ENCODE measurements around the gene TRIO. TPM values are rescaled to one million over a fixed set of nuclear protein-coding genes. Genes with fewer than 3 reads are reported as not detected.

The TRIO gene
- total RNA-seq, 1 donor from 2014 or later = 200 TPM

GRCh38 chr5:14417276-14417730 is 274.2 kb downstream of the TRIO start:
- H3K36me3 Mint-ChIP-seq (ENCODE audit: low read depth) = peaks cover 22% of the 10 kb centered on the region
- peak overlapping the region; percentile 89 for H3K27ac Mint-ChIP-seq (ENCODE audit: unreplicated experiment)
- no peak for DNase-seq (ENCODE audit: low spot score)
- peak overlapping the region; percentile 41 for H3K4me3 Mint-ChIP-seq (ENCODE audit: unreplicated experiment)
- peak; percentile 51 for TF ChIP-seq CTCF (IDR thresholded peaks at IDR 0.05)
- no peaks in the 10 kb centered on the region for H3K27me3 Mint-ChIP-seq (ENCODE audit: low read depth)
- no peaks in the 10 kb centered on the region for H3K9me3 Mint-ChIP-seq (ENCODE audit: low read depth)
- H3K4me1 Mint-ChIP-seq (ENCODE audit: low read depth) = peaks cover 65% of the 10 kb centered on the region

- Mint-ChIP-seq H3K27ac (ENCODE audit: unreplicated experiment) (peak overlapping the region; percentile 89), H3K4me1 (ENCODE audit: low read depth) (peaks cover 68% of the 10 kb centered on the region), H3K36me3 (ENCODE audit: low read depth) (peaks cover 19% of the 10 kb centered on the region), H3K4me3 (ENCODE audit: unreplicated experiment) (peak overlapping the region; percentile 27), H3K27me3 (ENCODE audit: low read depth) (no peaks in the 10 kb centered on the region), H3K9me3 (ENCODE audit: low read depth) (no peaks in the 10 kb centered on the region)
- no peak for TF ChIP-seq CTCF (IDR thresholded peaks at IDR 0.05)
- no peak for DNase-seq (ENCODE audit: low spot score)
Observed at GRCh38 chr5:14417792-14418765, 274.9 kb downstream of the TRIO start.

GRCh38 chr5:14419686-14420085 is 276.5 kb downstream of the TRIO start:
- Mint-ChIP-seq H3K4me1 (ENCODE audit: low read depth) (peaks cover 73% of the 10 kb centered on the region), H3K27me3 (ENCODE audit: low read depth) (no peaks in the 10 kb centered on the region), H3K27ac (ENCODE audit: unreplicated experiment) (no peak overlapping the region), H3K4me3 (ENCODE audit: unreplicated experiment) (no peak overlapping the region), H3K9me3 (ENCODE audit: low read depth) (no peaks in the 10 kb centered on the region), H3K36me3 (ENCODE audit: low read depth) (peaks cover 16% of the 10 kb centered on the region)
- TF ChIP-seq CTCF (IDR thresholded peaks at IDR 0.05) = no peak
- DNase-seq (ENCODE audit: low spot score) = no peak

GRCh38 chr5:14420101-14420811 is 277.1 kb downstream of the TRIO start:
- DNase-seq (ENCODE audit: low spot score) = no peak
- TF ChIP-seq CTCF (IDR thresholded peaks at IDR 0.05) = no peak
- Mint-ChIP-seq H3K27ac (ENCODE audit: unreplicated experiment) (peak overlapping the region; percentile 9), H3K9me3 (ENCODE audit: low read depth) (no peaks in the 10 kb centered on the region), H3K27me3 (ENCODE audit: low read depth) (no peaks in the 10 kb centered on the region), H3K36me3 (ENCODE audit: low read depth) (peaks cover 13% of the 10 kb centered on the region), H3K4me3 (ENCODE audit: unreplicated experiment) (no peak overlapping the region), H3K4me1 (ENCODE audit: low read depth) (peaks cover 75% of the 10 kb centered on the region)

GRCh38 chr5:14421851-14422250 is 278.7 kb downstream of the TRIO start:
- DNase-seq (ENCODE audit: low spot score) = no peak
- Mint-ChIP-seq H3K27me3 (ENCODE audit: low read depth) (no peaks in the 10 kb centered on the region), H3K36me3 (ENCODE audit: low read depth) (peaks cover 18% of the 10 kb centered on the region), H3K4me3 (ENCODE audit: unreplicated experiment) (no peak overlapping the region), H3K9me3 (ENCODE audit: low read depth) (no peaks in the 10 kb centered on the region), H3K27ac (ENCODE audit: unreplicated experiment) (no peak overlapping the region), H3K4me1 (ENCODE audit: low read depth) (peaks cover 75% of the 10 kb centered on the region)
- TF ChIP-seq CTCF (IDR thresholded peaks at IDR 0.05) = no peak

All from chondrocyte (in vitro differentiated cells).